GM10248 (cell line): Measurements from ENCODE around the gene PLCB1.

Experiments used
- CTCF ChIA-PET: fragments of 300-600 bp; sonication (Branson Sonifier 250); formaldehyde crosslinking; extraction: SDS; loops from one replicate; lab custom pipeline; 2021; ENCODE audit warnings: antibody characterized with exemption; lab: Yijun Ruan, JAX
- POLR2A ChIA-PET: fragments of 350-650 bp; sonication (Branson Sonifier 250); formaldehyde crosslinking; extraction: SDS; loops from one replicate; lab custom pipeline; 2020; ENCODE audit warnings: antibody characterized with exemption; lab: Yijun Ruan, JAX
- DNase-seq: peaks from one replicate; pipeline ENCODE4 v3.0.0; 2012; ENCODE audit errors: extremely low spot score
- TF ChIP-seq, protein P1 (sequence below): IDR thresholded peaks from 2 replicates; pipeline ENCODE4 v1.5.1; 2012; ENCODE audit warnings: mild to moderate bottlenecking, low read depth; ENCODE audit errors: extremely low read depth, missing control alignments, control extremely low read depth

The PLCB1 gene

GRCh38 chr20:8393381-8393780 is 261.3 kb downstream of the PLCB1 start:
- CTCF ChIA-PET = no interaction called here

GRCh38 chr20:8394308-8394945 is 262.4 kb downstream of the PLCB1 start:
- CTCF ChIA-PET = no interaction called here
- POLR2A ChIA-PET = no interaction called here
- DNase-seq = no peak
- TF ChIP-seq, protein P1, sequence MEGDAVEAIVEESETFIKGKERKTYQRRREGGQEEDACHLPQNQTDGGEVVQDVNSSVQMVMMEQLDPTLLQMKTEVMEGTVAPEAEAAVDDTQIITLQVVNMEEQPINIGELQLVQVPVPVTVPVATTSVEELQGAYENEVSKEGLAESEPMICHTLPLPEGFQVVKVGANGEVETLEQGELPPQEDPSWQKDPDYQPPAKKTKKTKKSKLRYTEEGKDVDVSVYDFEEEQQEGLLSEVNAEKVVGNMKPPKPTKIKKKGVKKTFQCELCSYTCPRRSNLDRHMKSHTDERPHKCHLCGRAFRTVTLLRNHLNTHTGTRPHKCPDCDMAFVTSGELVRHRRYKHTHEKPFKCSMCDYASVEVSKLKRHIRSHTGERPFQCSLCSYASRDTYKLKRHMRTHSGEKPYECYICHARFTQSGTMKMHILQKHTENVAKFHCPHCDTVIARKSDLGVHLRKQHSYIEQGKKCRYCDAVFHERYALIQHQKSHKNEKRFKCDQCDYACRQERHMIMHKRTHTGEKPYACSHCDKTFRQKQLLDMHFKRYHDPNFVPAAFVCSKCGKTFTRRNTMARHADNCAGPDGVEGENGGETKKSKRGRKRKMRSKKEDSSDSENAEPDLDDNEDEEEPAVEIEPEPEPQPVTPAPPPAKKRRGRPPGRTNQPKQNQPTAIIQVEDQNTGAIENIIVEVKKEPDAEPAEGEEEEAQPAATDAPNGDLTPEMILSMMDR = no peak

More at GRCh38 chr20:8393381-8393780, 261.3 kb downstream of the PLCB1 start:
- POLR2A ChIA-PET = no interaction called here
- DNase-seq = no peak
- TF ChIP-seq, protein P1 = no peak

- CTCF ChIA-PET = interaction anchor here (2.7 kb wide), 1 partner anchor 9 kb away, joined by 8 read pairs; no protein-coding TSS in a partner anchor
These were observed 263.9 kb downstream of the PLCB1 start for GRCh38 chr20:8395956-8396355.

DNA sequence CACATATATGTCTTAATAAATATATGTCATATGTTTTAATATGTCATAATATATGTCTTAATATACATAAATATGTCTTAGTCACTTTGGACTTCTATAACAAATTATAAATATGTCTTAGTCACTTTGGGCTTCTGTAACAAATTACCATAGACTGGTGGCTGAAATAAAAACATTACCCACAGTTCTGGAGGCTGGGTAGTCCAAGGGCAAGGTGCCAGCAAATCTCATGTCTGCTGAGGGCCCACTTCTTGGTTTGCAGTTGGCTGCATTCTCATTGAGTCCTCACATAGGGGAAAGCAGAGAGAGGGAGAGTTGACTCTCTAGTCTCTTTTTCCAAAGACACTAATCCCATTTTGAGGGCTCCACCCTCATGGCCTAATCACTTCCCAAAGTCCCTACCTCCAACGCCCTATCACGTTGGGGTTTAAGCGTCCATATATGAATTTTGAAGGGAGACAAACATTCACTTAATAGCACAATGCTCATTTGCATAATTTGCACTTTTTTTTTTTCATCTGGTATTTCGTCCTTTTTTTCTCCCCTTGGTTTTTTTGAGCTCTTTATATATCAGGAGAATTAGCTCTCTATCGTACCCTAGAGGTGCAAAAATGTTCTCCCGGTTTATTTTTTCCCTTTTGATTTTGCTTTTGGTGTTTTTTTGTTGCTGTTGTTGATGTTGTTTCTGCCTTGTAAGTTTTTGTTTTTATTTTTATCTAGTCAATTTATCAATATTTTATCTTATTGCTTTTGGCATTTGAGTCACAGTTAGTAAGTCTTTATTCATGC is 266.4 kb downstream of the PLCB1 start:
- ChIA-PET POLR2A (no interaction called here), CTCF (no interaction called here)

More at GRCh38 chr20:8395956-8396355, 263.9 kb downstream of the PLCB1 start:
- TF ChIP-seq, protein P1 = no peak
- POLR2A ChIA-PET = no interaction called here
- no peak for DNase-seq

DNA sequence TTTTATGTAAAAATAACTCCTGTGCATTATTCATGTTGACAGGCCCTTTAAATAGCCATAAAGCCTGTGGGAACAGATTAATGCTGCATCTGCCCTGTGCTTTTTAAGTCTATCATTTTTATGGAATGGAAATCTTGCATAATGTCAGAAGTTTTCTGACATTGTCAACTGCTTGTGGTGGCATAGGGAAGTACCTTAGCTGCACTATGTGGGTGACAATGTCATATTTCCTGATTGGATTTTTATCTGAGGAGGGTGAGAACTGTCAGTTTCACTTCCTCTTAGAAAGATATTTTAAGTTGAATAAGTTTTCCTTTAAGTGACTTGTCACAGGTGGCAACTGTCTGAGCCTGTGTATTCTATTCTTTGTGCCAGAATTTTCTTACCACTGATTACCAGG is 267.9 kb downstream of the PLCB1 start:
- TF ChIP-seq, protein P1 = no peak
- DNase-seq = peak; percentile 34
- ChIA-PET CTCF (interaction anchor here (0.7 kb wide), 1 partner anchor 10 kb away, joined by 3 read pairs; no protein-coding TSS in a partner anchor), POLR2A (no interaction called here)

More for the DNA sequence above, 266.4 kb downstream of the PLCB1 start:
- TF ChIP-seq, protein P1 = no peak
- no peak for DNase-seq

- TF ChIP-seq, protein P1 = no peak
- POLR2A ChIA-PET = no interaction called here
- CTCF ChIA-PET = interaction anchor here (1.9 kb wide), 1 partner anchor 13 kb away, joined by 10 read pairs; no protein-coding TSS in a partner anchor
- DNase-seq = no peak
These were observed 268.4 kb downstream of the PLCB1 start for GRCh38 chr20:8400486-8400885.
